K562 (cell line): Measurements from ENCODE around the gene SCARF2. TPM values are rescaled to one million over a fixed set of nuclear protein-coding genes. Genes with fewer than 3 reads are reported as not detected.

ENCODE experiments used
- CBFA2T3 ChIP-seq: fragments of 450-650 bp; IDR thresholded peaks from 2 replicates; pipeline ENCODE4 v1.6.1; 2017
- CBFB ChIP-seq: sonication (generic); formaldehyde crosslinking; IDR thresholded peaks from 2 replicates; pipeline ENCODE4 v1.4.0; 2020; ENCODE audit warnings: mild to moderate bottlenecking, missing genetic modification reagents
- CEBPZ ChIP-seq: fragments of 150-350 bp; IDR thresholded peaks from 2 replicates; pipeline ENCODE4 v1.6.1; 2014; ENCODE audit warnings: low read depth, mild to moderate bottlenecking, low read length, borderline replicate concordance
- MCM2 ChIP-seq: fragments of 450-650 bp; IDR thresholded peaks from 2 replicates; pipeline ENCODE4 v1.6.1; 2017; ENCODE audit warnings: low read depth, mild to moderate bottlenecking
- MYBL2 ChIP-seq, 2 experiments: fragments of 450-650 bp in 1 of 2; sonication (generic) in 1 of 2; formaldehyde crosslinking in 1 of 2; IDR thresholded peaks; 2 replicates each; pipeline versions ENCODE4 v1.6.1 to v1.8.1; 2017 to 2022; ENCODE audit warnings: borderline replicate concordance in 1 of 2, inconsistent platforms in 1 of 2, low read depth in 1 of 2, mild to moderate bottlenecking in 1 of 2, missing genetic modification reagents in 1 of 2, moderate library complexity in 1 of 2
- NFE2 ChIP-seq: IDR thresholded peaks from 2 replicates; pipeline ENCODE4 v1.6.1; 2014; ENCODE audit warnings: antibody characterized with exemption, low read depth
- PATZ1 ChIP-seq: fragments of 250-450 bp; sonication (Bioruptor Pico); IDR thresholded peaks from 2 replicates; pipeline ENCODE4 v1.5.0; 2020; ENCODE audit warnings: mild to moderate bottlenecking, borderline replicate concordance
- PHF21A ChIP-seq: fragments of 450-650 bp; IDR thresholded peaks from 2 replicates; pipeline ENCODE4 v1.6.1; 2017; ENCODE audit warnings: low read depth, borderline replicate concordance
- RBBP5 ChIP-seq: fragments of 200-600 bp; sonication (generic); IDR thresholded peaks from 2 replicates; pipeline ENCODE4 v1.6.1; 2012; ENCODE audit warnings: borderline replicate concordance, mild to moderate bottlenecking, low read length, control low read depth, inconsistent platforms; ENCODE audit not compliant: insufficient read depth, poor library complexity, severe bottlenecking
- SETDB1 ChIP-seq: IDR thresholded peaks from one replicate; pipeline ENCODE4 v1.6.1; 2012; ENCODE audit warnings: low read length, control low read depth, inconsistent platforms
- SMARCA4 ChIP-seq: fragments of 450-650 bp; IDR thresholded peaks from 2 replicates; pipeline ENCODE4 v1.6.1; 2016
- SRSF3 ChIP-seq: fragments of 200-400 bp; formaldehyde crosslinking; IDR thresholded peaks from 2 replicates; pipeline ENCODE4 v1.6.1; 2016; ENCODE audit warnings: mild to moderate bottlenecking, low read length, moderate library complexity; ENCODE audit not compliant: insufficient read depth
- TAF1 ChIP-seq: IDR thresholded peaks from 2 replicates; pipeline ENCODE4 v1.6.1; 2011; ENCODE audit warnings: mild to moderate bottlenecking, low read length, moderate library complexity; ENCODE audit not compliant: insufficient read depth, control insufficient read depth, severe bottlenecking; ENCODE audit errors: extremely low read depth
- TFAP4 ChIP-seq: sonication (generic); formaldehyde crosslinking; IDR thresholded peaks from 2 replicates; pipeline ENCODE4 v1.8.0; 2022; ENCODE audit warnings: missing genetic modification reagents, mild to moderate bottlenecking, moderate library complexity, borderline replicate concordance
- WHSC1 ChIP-seq: IDR thresholded peaks from one replicate; pipeline ENCODE4 v1.6.1; 2012; ENCODE audit warnings: low read length, control low read depth, inconsistent platforms
- ZNF174 ChIP-seq: fragments of 250-450 bp; sonication (Bioruptor Pico); IDR thresholded peaks from 2 replicates; pipeline ENCODE4 v1.4.0; 2020; ENCODE audit warnings: mild to moderate bottlenecking
- ZNF232 ChIP-seq: sonication (generic); formaldehyde crosslinking; IDR thresholded peaks from 2 replicates; pipeline ENCODE4 v1.8.0; 2022; ENCODE audit warnings: mild to moderate bottlenecking, missing genetic modification reagents
- ZNF395 ChIP-seq: fragments of 200-800 bp; sonication (Bioruptor generic); IDR thresholded peaks from 2 replicates; pipeline ENCODE4 v1.6.1; 2017; ENCODE audit warnings: missing genetic modification characterization, missing compliant biosample characterization
- ZNF75A ChIP-seq: fragments of 450-650 bp; formaldehyde crosslinking; IDR thresholded peaks from 2 replicates; pipeline ENCODE4 v1.4.0; 2020; ENCODE audit warnings: mild to moderate bottlenecking
- polyA plus RNA-seq, 8 experiments: library from polyadenylated mRNA; depleted of rRNA in 4 of 8; stranded (reverse) in 5 of 8; unstranded in 3 of 8; fragments of >200 nt; fragmentation: Nextera tagmentation in 2 of 8; fragmentation: Illumina TruSeq in 1 of 8; extraction: Ambion mirVana in 2 of 8; extraction: Trizol in 1 of 8; gene quantifications; 2 replicates each; pipeline versions ENCODE4 v1.2.1 to v1.2.3, GENCODE V29; 2011 to 2014; ENCODE audit warnings: inconsistent platforms in 1 of 8, missing spikeins in 1 of 8
- total RNA-seq, 7 experiments: library from RNA; depleted of rRNA in 6 of 7; stranded (reverse); fragments of >200 nt in 6 of 7; fragmentation: Illumina TruSeq in 2 of 7; extraction: Trizol in 2 of 7; gene quantifications; 2 replicates each; pipeline versions ENCODE4 v1.2.1 to v1.2.3, GENCODE V29; 2011 to 2021; ENCODE audit warnings: low replicate concordance in 1 of 7

SCARF2 gene
- total and polyA plus RNA-seq, 9 of the 15 experiments (the other 6 are each of a cell fraction or from before 2014, with no cell fraction given) = 0.06 to 0.32 (median 0.21) TPM; not detected in 5

- TF ChIP-seq CBFB (CRISPR knock-in tag) = peak; percentile 49; the same call in 1 of the 2 replicates
- TF ChIP-seq ZNF395 = no peak
- no peak for TF ChIP-seq CEBPZ
- no peak for TF ChIP-seq MCM2
- TF ChIP-seq PATZ1 (CRISPR knock-in tag) = no peak
- no peak for TF ChIP-seq CBFA2T3
- no peak for TF ChIP-seq TFAP4
- TF ChIP-seq SETDB1 = peak; percentile 14
- peak; percentile 12 for TF ChIP-seq RBBP5
- TF ChIP-seq SRSF3 = no peak
- no peak for TF ChIP-seq WHSC1
- no peak for TF ChIP-seq PHF21A
- no peak for TF ChIP-seq MYBL2 (IDR thresholded peaks at IDR 0.05; ENCODE audit: low read depth)
- no peak for TF ChIP-seq MYBL2 (CRISPR knock-in tag; IDR thresholded peaks at IDR 0.05; ENCODE audit: borderline replicate concordance)
- TF ChIP-seq ZNF75A (CRISPR knock-in tag) = no peak
- no peak for TF ChIP-seq ZNF174
- no peak for TF ChIP-seq SMARCA4
- no peak for TF ChIP-seq ZNF232 (CRISPR knock-in tag)
- no peak for TF ChIP-seq TAF1
- TF ChIP-seq NFE2 = no peak
Measured at GRCh38 chr22:20406686-20407408, 30.8 kb downstream of the SCARF2 start (continued).
